HG03039 (cell line): ENCODE measurements around the gene TFF3.
"Not testable (repeated sequence)": the region's sequence is repeated elsewhere in the genome, so short reads cannot be mapped to it uniquely, and the experiment has no call there.

Experiments used
- ATAC-seq: cut with Tn5 transposase; IDR thresholded peaks from one replicate; pipeline ENCODE4 v1.9.1; 2021; ENCODE audit warnings: mild to moderate bottlenecking, moderate library complexity; ENCODE audit not compliant: unreplicated experiment

The TFF3 gene

GRCh38 chr21:42307106-42307505 lies 8.1 kb downstream of the TFF3 start:
- no peak for ATAC-seq

- no peak for ATAC-seq
These were observed 8.7 kb downstream of the TFF3 start for GRCh38 chr21:42306366-42307035.

- no peak for ATAC-seq
These were observed 9.5 kb downstream of the TFF3 start for GRCh38 chr21:42305707-42306147.

GRCh38 chr21:42304556-42305454 lies 10.4 kb downstream of the TFF3 start:
- ATAC-seq, result no peak

GRCh38 chr21:42303443-42303842 lies 11.8 kb downstream of the TFF3 start:
- ATAC-seq, result no peak

- no peak for ATAC-seq
These were observed 12.4 kb downstream of the TFF3 start for GRCh38 chr21:42302794-42303193.

- ATAC-seq, result no peak
These were observed 13.0 kb downstream of the TFF3 start for GRCh38 chr21:42302076-42302650.

- no peak for ATAC-seq
These were observed 13.7 kb downstream of the TFF3 start for GRCh38 chr21:42301371-42302075.

- no peak for ATAC-seq
These were observed 14.3 kb downstream of the TFF3 start for GRCh38 chr21:42300956-42301355.

- ATAC-seq, result no peak
These were observed 15.1 kb downstream of the TFF3 start for GRCh38 chr21:42300045-42300583.

GRCh38 chr21:42299324-42300044 lies 15.7 kb downstream of the TFF3 start:
- no peak for ATAC-seq

- no peak for ATAC-seq
These were observed 16.6 kb downstream of the TFF3 start for GRCh38 chr21:42298657-42299056.

GRCh38 chr21:42298237-42298636 lies 17.0 kb downstream of the TFF3 start:
- no peak for ATAC-seq

- no peak for ATAC-seq
These were observed 17.8 kb downstream of the TFF3 start for GRCh38 chr21:42297377-42297776.

GRCh38 chr21:42296501-42296900 lies 18.7 kb downstream of the TFF3 start:
- ATAC-seq, result no peak

- ATAC-seq, result no peak
These were observed 19.4 kb downstream of the TFF3 start for GRCh38 chr21:42295845-42296244.

- no peak for ATAC-seq
These were observed 20.8 kb downstream of the TFF3 start for GRCh38 chr21:42294273-42294880.

- ATAC-seq, result no peak
These were observed 21.4 kb downstream of the TFF3 start for GRCh38 chr21:42293649-42294272.

- not testable (repeated sequence) for ATAC-seq
These were observed 22.6 kb downstream of the TFF3 start for GRCh38 chr21:42292563-42293142.
